HCT116 (cell line): ENCODE data around the gene DHX30. TPM values are rescaled to one million over a fixed set of nuclear protein-coding genes. Genes with fewer than 3 reads are reported as not detected.

Source experiments
- ATAC-seq: fragments of 200-7000 bp; cut with Tn5 transposase; 2 replicates; pipeline ENCODE4 v1.9.1; 2020; ENCODE audit warnings: mild to moderate bottlenecking, moderate library complexity
- BruUV-seq: library from RNA; stranded (reverse); fragments of 400-500 nt; replicated peaks from 2 replicates; lab custom pipeline; 2021; lab: Mats Ljungman, UMichigan
- CTCF ChIA-PET: fragments of 300-600 bp; sonication (Branson Sonifier 250); formaldehyde crosslinking; loops from one replicate; lab custom pipeline; 2021; ENCODE audit warnings: antibody characterized with exemption; lab: Charles Lee
- POLR2A ChIA-PET: fragments of 300-600, 350-600 bp; sonication (Branson Sonifier 250); formaldehyde crosslinking; loops from one replicate; lab custom pipeline; 2021; ENCODE audit warnings: antibody characterized with exemption; lab: Charles Lee
- RAD21 ChIA-PET, 2 experiments: fragments of 300-600 bp; sonication (Branson Sonifier 250); formaldehyde crosslinking; loops; one replicate each; lab custom pipeline; 2023; ENCODE audit warnings: low total read pairs in 2 of 2; ENCODE audit not compliant: uncharacterized antibody in 2 of 2, unreplicated experiment in 2 of 2, low non-redundant PET in 1 of 2; lab: Charles Lee
- DNase-seq: peaks from one replicate; pipeline ENCODE4 v3.0.0-alpha.2; 2010; ENCODE audit warnings: low read depth, low spot score
- H2AFZ ChIP-seq: fragments of 200-600 bp; shearing (Covaris generic), sonication (generic); 2 replicates; pipeline ENCODE4 v1.6.1; 2017; ENCODE audit warnings: low read depth, mixed run types, mixed read lengths, antibody characterized with exemption, low read length; ENCODE audit not compliant: poor library complexity, severe bottlenecking
- H3K27ac ChIP-seq: 2 replicates; pipeline ENCODE4 v1.5.1; 2012; ENCODE audit warnings: low read depth, low read length
- H3K27me3 ChIP-seq: fragments of 200-600 bp; sonication (generic); 2 replicates; pipeline ENCODE4 v1.6.1; 2016; ENCODE audit warnings: mixed run types, low read length, mixed read lengths; ENCODE audit not compliant: insufficient read depth
- H3K36me3 ChIP-seq, 2 experiments: fragments of 200-500 bp in 1 of 2; fragments of 200-600 bp in 1 of 2; sonication (Bioruptor generic) in 1 of 2; sonication (generic) in 1 of 2; 2 replicates each; pipeline versions ENCODE4 v1.5.1 to v1.6.1; 2014 to 2016; ENCODE audit warnings: low read length in 2 of 2, inconsistent platforms in 1 of 2, mixed read lengths in 1 of 2, mixed run types in 1 of 2; ENCODE audit not compliant: insufficient read depth in 2 of 2, control insufficient read depth in 1 of 2
- H3K4me1 ChIP-seq, 2 experiments: fragments of 200-600 bp in 1 of 2; sonication (generic) in 1 of 2; 2 replicates each; pipeline versions ENCODE4 v1.5.1 to v1.6.1; 2012 to 2017; ENCODE audit warnings: low read length in 2 of 2, inconsistent platforms in 1 of 2, mild to moderate bottlenecking in 1 of 2, mixed read lengths in 1 of 2, mixed run types in 1 of 2, moderate library complexity in 1 of 2; ENCODE audit not compliant: insufficient read depth in 2 of 2, control insufficient read depth in 1 of 2
- H3K4me2 ChIP-seq: fragments of 200-600 bp; sonication (generic); 2 replicates; pipeline ENCODE4 v1.6.1; 2017; ENCODE audit warnings: mixed run types, low read length, mixed read lengths
- H3K4me3 ChIP-seq, 2 experiments: fragments of 200-600 bp in 1 of 2; sonication (generic) in 1 of 2; replicated peaks in 1 of 2; 2 replicates each; pipeline ENCODE4 v1.5.1; 2011 to 2016; ENCODE audit warnings: low read length in 2 of 2, control low read depth in 1 of 2, low read depth in 1 of 2, mild to moderate bottlenecking in 1 of 2, mixed read lengths in 1 of 2, mixed run types in 1 of 2
- H3K79me2 ChIP-seq: fragments of 200-600 bp; sonication (generic); 2 replicates; pipeline ENCODE4 v1.6.1; 2017; ENCODE audit warnings: mild to moderate bottlenecking, mixed run types, low read length, moderate library complexity, mixed read lengths; ENCODE audit not compliant: insufficient read depth
- H3K9ac ChIP-seq: fragments of 200-600 bp; sonication (generic); 2 replicates; pipeline ENCODE4 v1.6.1; 2016; ENCODE audit warnings: low read length, mixed read lengths
- H3K9me2 ChIP-seq: fragments of 200-600 bp; sonication (generic), shearing (Covaris generic); 2 replicates; pipeline ENCODE4 v1.6.1; 2017; ENCODE audit warnings: mixed run types, mild to moderate bottlenecking, moderate library complexity; ENCODE audit not compliant: insufficient read depth
- H3K9me3 ChIP-seq, 2 experiments: fragments of 200-500 bp in 1 of 2; fragments of 200-600 bp in 1 of 2; sonication (Bioruptor generic) in 1 of 2; sonication (generic) in 1 of 2; 2 replicates each; pipeline ENCODE4 v1.6.1; 2014 to 2017; ENCODE audit warnings: low read length in 2 of 2, mixed read lengths in 2 of 2, inconsistent platforms in 1 of 2, low read depth in 1 of 2, mild to moderate bottlenecking in 1 of 2, mixed run types in 1 of 2, moderate library complexity in 1 of 2; ENCODE audit not compliant: control insufficient read depth in 1 of 2, insufficient read depth in 1 of 2
- H4K20me1 ChIP-seq: fragments of 200-600 bp; sonication (generic), shearing (Covaris generic); 2 replicates; pipeline ENCODE4 v1.6.1; 2017; ENCODE audit warnings: mixed run types, mild to moderate bottlenecking, moderate library complexity; ENCODE audit not compliant: insufficient read depth
- ATF3 ChIP-seq: IDR thresholded peaks from 2 replicates; pipeline ENCODE4 v1.6.1; 2012
- CBX3 ChIP-seq: IDR thresholded peaks from 2 replicates; pipeline ENCODE4 v1.6.1; 2012; ENCODE audit warnings: low read depth
- CEBPB ChIP-seq: IDR thresholded peaks from 2 replicates; pipeline ENCODE4 v1.6.1; 2012; ENCODE audit warnings: low read depth
- CTCF ChIP-seq, 3 experiments: fragments of 200-600 bp in 1 of 3; sonication (generic) in 1 of 3; IDR thresholded peaks in 2 of 3; conservative IDR thresholded peaks in 1 of 3; 2 replicates each; pipeline ENCODE4 v1.5.1; 2012 to 2017; ENCODE audit warnings: low read depth in 2 of 3, low read length in 2 of 3, antibody characterized with exemption in 1 of 3, borderline replicate concordance in 1 of 3, control low read depth in 1 of 3, mild to moderate bottlenecking in 1 of 3, mixed read lengths in 1 of 3, mixed run types in 1 of 3, moderate library complexity in 1 of 3; ENCODE audit not compliant: insufficient read depth in 1 of 3
- EGR1 ChIP-seq: IDR thresholded peaks from 2 replicates; pipeline ENCODE4 v1.6.1; 2012; ENCODE audit warnings: low read depth
- ELF1 ChIP-seq: IDR thresholded peaks from 2 replicates; pipeline ENCODE4 v1.6.1; 2012; ENCODE audit warnings: low read depth, borderline replicate concordance
- EZH2 ChIP-seq: fragments of 200-600 bp; sonication (generic); IDR thresholded peaks from 2 replicates; pipeline ENCODE4 v1.6.1; 2017; ENCODE audit warnings: antibody characterized with exemption, mixed run types
- EZH2phosphoT487 ChIP-seq: fragments of 200-600 bp; IDR thresholded peaks from 2 replicates; pipeline ENCODE4 v1.6.1; 2018; ENCODE audit warnings: antibody characterized with exemption, borderline replicate concordance
- FOSL1 ChIP-seq: IDR thresholded peaks from 2 replicates; pipeline ENCODE4 v1.6.1; 2012; ENCODE audit warnings: low read depth
- MAX ChIP-seq: IDR thresholded peaks from 2 replicates; pipeline ENCODE4 v1.6.1; 2012
- POLR2A ChIP-seq: IDR thresholded peaks from 2 replicates; pipeline ENCODE4 v1.7.0; 2011; ENCODE audit warnings: borderline replicate concordance; ENCODE audit not compliant: insufficient read depth, insufficient read length; ENCODE audit errors: extremely low read depth
- POLR2AphosphoS5 ChIP-seq: IDR thresholded peaks from 2 replicates; pipeline ENCODE4 v1.6.1; 2011; ENCODE audit warnings: mild to moderate bottlenecking, low read depth, low read length, moderate library complexity
- RAD21 ChIP-seq: IDR thresholded peaks from 2 replicates; pipeline ENCODE4 v1.6.1; 2012; ENCODE audit warnings: low read depth, mild to moderate bottlenecking
- SIN3A ChIP-seq: IDR thresholded peaks from 2 replicates; pipeline ENCODE4 v1.6.1; 2012; ENCODE audit warnings: low read depth
- SP1 ChIP-seq: IDR thresholded peaks from 2 replicates; pipeline ENCODE4 v1.6.1; 2012; ENCODE audit warnings: low read depth
- ZBTB33 ChIP-seq: IDR thresholded peaks from 2 replicates; pipeline ENCODE4 v1.6.1; 2011; ENCODE audit warnings: mild to moderate bottlenecking, low read length, moderate library complexity; ENCODE audit not compliant: insufficient replicate concordance; ENCODE audit errors: extremely low read depth
- ZFX ChIP-seq: fragments of 450-650 bp; IDR thresholded peaks from 2 replicates; pipeline ENCODE4 v1.6.1; 2017
- ZNF274 ChIP-seq: fragments of 200-500 bp; sonication (Bioruptor generic); IDR thresholded peaks from 2 replicates; pipeline ENCODE4 v1.6.1; 2014; ENCODE audit warnings: mild to moderate bottlenecking, low read depth, low read length, inconsistent platforms
- intact Hi-C: fragments of 100-400 bp; cut with micrococcal nuclease; formaldehyde crosslinking; loops from 2 replicates; pipeline ENCODE4 v1.10.0; 2022
- total RNA-seq: library from RNA; stranded (reverse); gene quantifications from one replicate; pipeline ENCODE4 v1.2.1, GENCODE V29; 2021; ENCODE audit not compliant: unreplicated experiment

Gene DHX30
- total RNA-seq, 1 experiment from 2014 or later: 114 TPM

- BruUV-seq: no TSS peak
- Histone ChIP-seq H3K9me3 (no peaks in the 10 kb centered on the region), H4K20me1 (peaks cover 4% of the 10 kb centered on the region; the same call in 1 of the 2 replicates), H3K27me3 (no peaks in the 10 kb centered on the region), H3K4me1 (peaks cover 10 to 21% of the 10 kb centered on the region in 2 experiments; a peak in 3 of 4 replicates), H3K79me2 (peaks cover 51% of the 10 kb centered on the region), H3K9ac (peak overlapping the region; percentile 100), H3K9me2 (no peaks in the 10 kb centered on the region), H3K36me3 (peaks cover 22 to 23% of the 10 kb centered on the region in 2 experiments; a peak in 3 of 4 replicates), H3K4me2 (peak overlapping the region; percentile 79), H3K27ac (peak overlapping the region; percentile 81), H3K4me3 (peak overlapping the region; percentile 85 to 86), H2AFZ (peak overlapping the region; percentile 53)
- intact Hi-C loops: no loop called here
- peak; percentile 98 for ATAC-seq
- ChIA-PET POLR2A (interaction anchor here (1.6 kb wide), 1 partner anchor 264 kb away, joined by 4 read pairs; no protein-coding TSS in a partner anchor), RAD21 (interaction anchor here (0.6 to 1.1 kb wide), 3 partner anchors 13 to 327 kb away, joined by 3 to 5 read pairs (median 3); partner anchors contain the start of gene ELP6 (in 1 of the 2)), CTCF (interaction anchor here (0.6 to 2.9 kb wide), 15 partner anchors 9 to 546 kb away, joined by 3 to 20 read pairs (median 5); no protein-coding TSS in a partner anchor)
- DNase-seq: peak; percentile 47
- no peak for TF ChIP-seq CEBPB
- TF ChIP-seq EGR1: peak; percentile 74
- no peak for TF ChIP-seq ATF3
- no peak for TF ChIP-seq SP1
- TF ChIP-seq CTCF (IDR thresholded peaks at IDR 0.05 in 2 of 3, conservative IDR thresholded peaks at IDR 0.05 in 1 of 3; ENCODE audit: borderline replicate concordance in 1 of 3, insufficient read depth in 1 of 3, low read depth in 2 of 3, low read length in 2 of 3): peak; percentile 52 to 86 (median 72); a peak in 5 of 6 replicates
- TF ChIP-seq ELF1: no peak
- TF ChIP-seq ZBTB33: no peak
- no peak for TF ChIP-seq ZNF274
- TF ChIP-seq EZH2: no peak
- peak; percentile 79 for TF ChIP-seq MAX
- TF ChIP-seq POLR2AphosphoS5: peak; percentile 89
- TF ChIP-seq ZFX: peak; percentile 99
- TF ChIP-seq CBX3: peak; percentile 80; the same call in 1 of the 2 replicates
- no peak; the same call in 1 of the 2 replicates for TF ChIP-seq FOSL1
- peak; percentile 45; the same call in 1 of the 2 replicates for TF ChIP-seq SIN3A
- peak; percentile 57 for TF ChIP-seq RAD21
- TF ChIP-seq POLR2A: peak; percentile 48
- no peak for TF ChIP-seq EZH2phosphoT487
These were observed 21.9 kb downstream of the DHX30 start for GRCh38 chr3:47824541-47825473.
